GM23338 (cell line): ENCODE results near the gene SIRPD.

Source experiments
- CREB1 ChIP-seq: fragments of 250-450 bp; sonication (Bioruptor Pico); IDR thresholded peaks from 2 replicates; pipeline ENCODE4 v1.5.0; 2020; ENCODE audit warnings: low read depth, mild to moderate bottlenecking, moderate library complexity
- CTCF ChIP-seq, 2 experiments: fragments of 200-600 bp in 1 of 2; sonication (generic) in 1 of 2; conservative IDR thresholded peaks; 2 replicates each; pipeline versions ENCODE4 v1.5.1 to v1.6.1; 2016 to 2017; ENCODE audit warnings: antibody characterized with exemption in 2 of 2, low read depth in 2 of 2, mild to moderate bottlenecking in 2 of 2, moderate library complexity in 1 of 2
- ZNF331 ChIP-seq: fragments of 250-450 bp; sonication (Bioruptor Pico); IDR thresholded peaks from 2 replicates; pipeline ENCODE4 v1.5.0; 2020; ENCODE audit warnings: low read depth, mild to moderate bottlenecking, moderate library complexity

- TF ChIP-seq CTCF (conservative IDR thresholded peaks at IDR 0.05; ENCODE audit: low read depth in 2 of 2) (no peak), ZNF331 (CRISPR knock-in tag) (no peak), CREB1 (CRISPR knock-in tag) (no peak)
Observed at GRCh38 chr20:1493536-1493935, 64.0 kb downstream of the SIRPD start.
